K562 (cell line): Measurements from ENCODE around the gene DLG3. TPM values are rescaled to one million over a fixed set of nuclear protein-coding genes. Genes with fewer than 3 reads are reported as not detected.

Experiments
- ATAC-seq: fragments of 200-7000 bp; cut with Tn5 transposase; 3 replicates; pipeline ENCODE4 v1.9.1; 2020; ENCODE audit warnings: moderate library complexity
- BruUV-seq: library from RNA; stranded (reverse); fragments of 400-500 nt; replicated peaks from 2 replicates; lab custom pipeline; 2021; lab: Mats Ljungman, UMichigan
- CTCF ChIA-PET: fragments of 300-600 bp; formaldehyde crosslinking; extraction: SDS; loops from one replicate; lab custom pipeline; 2021; ENCODE audit warnings: low intra/inter-chr PET ratio; lab: Yijun Ruan, JAX
- POLR2A ChIA-PET: fragments of 300-600, 350-650 bp; sonication (Branson Sonifier 250); formaldehyde crosslinking; extraction: SDS; loops from one replicate; lab custom pipeline; 2021; ENCODE audit warnings: antibody characterized with exemption, inconsistent platforms; lab: Yijun Ruan, JAX
- DNase-seq, 4 experiments: peaks; one replicate each; pipeline versions ENCODE4 v3.0.0 to v3.0.0-alpha.2; 2011 to 2018; ENCODE audit warnings: low spot score in 3 of 4, mixed read lengths in 3 of 4; ENCODE audit errors: extremely low read depth in 1 of 4
- FAIRE-seq: peaks from 2 replicates; lab custom pipeline; 2011; peaks lifted over from hg19 to GRCh38; lab: Jason Lieb, UNC
- H2AFZ ChIP-seq: 2 replicates; pipeline ENCODE4 v1.6.0; 2011; ENCODE audit warnings: low read depth, low read length, control low read depth, inconsistent platforms
- H3K27ac ChIP-seq: fragments of 200-600 bp; 3 replicates; pipeline ENCODE4 v1.8.0; 2011; ENCODE audit warnings: low read depth, mild to moderate bottlenecking, control low read depth, inconsistent platforms, low read length, moderate library complexity, mixed read lengths; ENCODE audit errors: extremely low read depth
- H3K27me3 ChIP-seq, 2 experiments: fragments of 300-600 bp in 1 of 2; 2 replicates in 1 of 2; 3 replicates in 1 of 2; pipeline versions ENCODE4 v1.6.0 to v1.8.0; 2011; ENCODE audit warnings: inconsistent platforms in 2 of 2, low read length in 2 of 2, mild to moderate bottlenecking in 1 of 2, mixed read lengths in 1 of 2, moderate library complexity in 1 of 2; ENCODE audit not compliant: control insufficient read depth in 2 of 2, insufficient read depth in 2 of 2
- H3K36me3 ChIP-seq: fragments of 300-600 bp; 3 replicates; pipeline ENCODE4 v1.8.0; 2011; ENCODE audit warnings: mild to moderate bottlenecking, low read length, inconsistent platforms; ENCODE audit not compliant: control insufficient read depth, insufficient read depth
- H3K4me1 ChIP-seq, 2 experiments: fragments of 200-600 bp in 1 of 2; replicated peaks in 1 of 2; 2 replicates in 1 of 2; 3 replicates in 1 of 2; pipeline versions ENCODE4 v1.5.1 to v1.8.0; 2011; ENCODE audit warnings: inconsistent platforms in 2 of 2, low read length in 2 of 2, mild to moderate bottlenecking in 1 of 2, mixed read lengths in 1 of 2, moderate library complexity in 1 of 2; ENCODE audit not compliant: control insufficient read depth in 2 of 2, insufficient read depth in 2 of 2
- H3K4me2 ChIP-seq: 2 replicates; pipeline ENCODE4 v1.6.1; 2011; ENCODE audit warnings: low read length, control low read depth, inconsistent platforms, mixed read lengths; ENCODE audit not compliant: insufficient read depth
- H3K4me3 ChIP-seq: fragments of 200-600 bp; sonication (generic), shearing (Covaris generic); 2 replicates; pipeline ENCODE4 v1.5.1; 2016; ENCODE audit warnings: control low read depth, inconsistent platforms
- H3K79me2 ChIP-seq: fragments of 200-600 bp; 3 replicates; pipeline ENCODE4 v1.8.0; 2011; ENCODE audit warnings: low read length, inconsistent platforms; ENCODE audit not compliant: control insufficient read depth, insufficient read depth
- H3K9ac ChIP-seq, 2 experiments: 2 replicates each; pipeline versions ENCODE4 v1.6.0 to v1.6.1; 2011; ENCODE audit warnings: low read depth in 2 of 2, low read length in 2 of 2, control low read depth in 1 of 2, inconsistent platforms in 1 of 2, mild to moderate bottlenecking in 1 of 2, mixed read lengths in 1 of 2; ENCODE audit not compliant: insufficient read depth in 1 of 2
- H3K9me1 ChIP-seq: one replicate; pipeline ENCODE4 v1.6.0; 2011; ENCODE audit warnings: inconsistent platforms, mild to moderate bottlenecking, low read length, moderate library complexity; ENCODE audit not compliant: control insufficient read depth, insufficient read depth
- H3K9me3 ChIP-seq: replicated peaks from 2 replicates; pipeline ENCODE4 v1.5.1; 2011; ENCODE audit warnings: low read depth, low read length, inconsistent platforms; ENCODE audit not compliant: control insufficient read depth, insufficient read depth
- H4K20me1 ChIP-seq: replicated peaks from 2 replicates; pipeline ENCODE4 v1.6.1; 2011; ENCODE audit warnings: low read length, inconsistent platforms, mixed read lengths; ENCODE audit not compliant: control insufficient read depth, insufficient read depth
- CAMTA2 ChIP-seq: fragments of 250-450 bp; sonication (Bioruptor Pico); conservative IDR thresholded peaks from 2 replicates; pipeline ENCODE4 v1.5.1; 2022
- KLF16 ChIP-seq: IDR thresholded peaks from 2 replicates; pipeline ENCODE4 v1.6.1; 2016; ENCODE audit warnings: antibody characterized with exemption
- MAFK ChIP-seq: IDR thresholded peaks from 2 replicates; pipeline ENCODE4 v1.6.1; 2011; ENCODE audit warnings: low read length, improper control_type of control experiment
- MNT ChIP-seq, 2 experiments: fragments of 450-650 bp; conservative IDR thresholded peaks; 2 replicates each; pipeline ENCODE4 v1.6.1; 2017; ENCODE audit warnings: mild to moderate bottlenecking in 2 of 2, moderate library complexity in 2 of 2
- PHF20 ChIP-seq: fragments of 450-650 bp; IDR thresholded peaks from 2 replicates; pipeline ENCODE4 v1.6.1; 2018; ENCODE audit not compliant: partially characterized antibody
- ZNF134 ChIP-seq: fragments of 250-450 bp; sonication (Bioruptor Pico); conservative IDR thresholded peaks from 2 replicates; pipeline ENCODE4 v1.4.0; 2020
- ZNF175 ChIP-seq: fragments of 200-800 bp; sonication (Bioruptor generic); IDR thresholded peaks from 2 replicates; pipeline ENCODE4 v1.6.1; 2016; ENCODE audit warnings: low read depth, mild to moderate bottlenecking, missing genetic modification characterization, missing compliant biosample characterization
- ZNF224 ChIP-seq: sonication (generic); formaldehyde crosslinking; IDR thresholded peaks from 2 replicates; pipeline ENCODE4 v1.8.0; 2022; ENCODE audit warnings: mild to moderate bottlenecking, missing genetic modification reagents
- ZNF324 ChIP-seq: fragments of 250-450 bp; sonication (Bioruptor Pico); IDR thresholded peaks from 2 replicates; pipeline ENCODE4 v1.4.0; 2020; ENCODE audit warnings: mild to moderate bottlenecking
- WGBS: fragments of 100-300 bp; shearing (Covaris generic); methylation state at CpG from one replicate; pipeline ENCODE4 v1.1.6; 2016; ENCODE audit warnings: low coverage, mixed read lengths; ENCODE audit not compliant: insufficient coverage; ENCODE audit errors: missing lambda C conversion rate; 5-methylcytosine and 5-hydroxymethylcytosine counted together
- in situ Hi-C: fragments of 300-500 bp; cut with MboI; formaldehyde crosslinking; loops from 4 replicates; pipeline ENCODE4 v1.15.0; 2018; ENCODE audit warnings: inconsistent platforms, mixed read lengths
- intact Hi-C: fragments of 100-400 bp; cut with micrococcal nuclease; formaldehyde crosslinking; loops from 2 replicates; pipeline ENCODE4 v1.14.2; 2022
- polyA plus RNA-seq, 8 experiments: library from polyadenylated mRNA; depleted of rRNA in 4 of 8; stranded (reverse) in 5 of 8; unstranded in 3 of 8; fragments of >200 nt; fragmentation: Nextera tagmentation in 2 of 8; fragmentation: Illumina TruSeq in 1 of 8; extraction: Ambion mirVana in 2 of 8; extraction: Trizol in 1 of 8; gene quantifications; 2 replicates each; pipeline versions ENCODE4 v1.2.1 to v1.2.3, GENCODE V29; 2011 to 2014; ENCODE audit warnings: inconsistent platforms in 1 of 8, missing spikeins in 1 of 8
- total RNA-seq, 7 experiments: library from RNA; depleted of rRNA in 6 of 7; stranded (reverse); fragments of >200 nt in 6 of 7; fragmentation: Illumina TruSeq in 2 of 7; extraction: Trizol in 2 of 7; gene quantifications; 2 replicates each; pipeline versions ENCODE4 v1.2.1 to v1.2.3, GENCODE V29; 2011 to 2021; ENCODE audit warnings: low replicate concordance in 1 of 7

DLG3 gene
- total and polyA plus RNA-seq, 9 of the 15 experiments (the other 6 are each of a cell fraction or from before 2014, with no cell fraction given) = 3.1 to 15.7 (median 8.8) TPM

DNA sequence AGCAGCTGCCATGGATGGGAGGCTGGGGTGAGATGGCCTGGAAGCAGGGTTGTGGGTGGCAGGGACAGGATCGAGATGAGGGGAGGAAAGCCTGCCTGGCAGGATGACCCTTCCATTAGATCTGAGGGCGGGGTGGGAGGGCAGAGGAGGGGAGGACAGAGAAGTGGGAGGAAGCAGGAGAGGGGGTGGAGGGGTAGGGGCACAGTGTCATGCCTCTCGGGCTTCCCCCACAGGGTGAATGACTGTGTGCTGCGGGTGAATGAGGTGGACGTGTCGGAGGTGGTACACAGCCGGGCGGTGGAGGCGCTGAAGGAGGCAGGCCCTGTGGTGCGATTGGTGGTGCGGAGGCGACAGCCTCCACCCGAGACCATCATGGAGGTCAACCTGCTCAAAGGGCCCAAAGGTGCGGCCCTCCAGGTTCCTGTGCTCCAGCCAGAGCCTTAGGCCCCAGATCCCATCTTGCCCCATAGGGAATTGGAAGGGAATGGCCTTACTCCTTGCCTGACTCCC lies 4.9 kb downstream of the DLG3 start:
- FAIRE-seq = no peak
- no TSS peak for BruUV-seq
- TF ChIP-seq CAMTA2 (CRISPR knock-in tag) (no peak), ZNF324 (no peak), KLF16 (no peak), MNT (conservative IDR thresholded peaks at IDR 0.05) (no peak), PHF20 (no peak), MAFK (no peak), ZNF224 (no peak), ZNF134 (CRISPR knock-in tag) (no peak), ZNF175 (CRISPR knock-in tag) (no peak)
- TF ChIP-seq, all 486 proteins: peak for 0
- Histone ChIP-seq H3K27me3 (peaks cover 0 to 27% of the 10 kb centered on the region in 2 experiments; a peak in 2 of 5 replicates), H3K9me1 (no peaks in the 10 kb centered on the region), H4K20me1 (0 out of 2 replicates have a peak, but pooled peaks cover 6% of the 10 kb centered on the region), H3K27ac (no peak overlapping the region), H2AFZ (no peak overlapping the region), H3K9me3 (no peaks in the 10 kb centered on the region), H3K4me2 (no peak overlapping the region), H3K4me1 (peaks cover 0 to 11% of the 10 kb centered on the region in 2 experiments; a peak in 3 of 5 replicates), H3K4me3 (no peak overlapping the region), H3K79me2 (no peaks in the 10 kb centered on the region), H3K9ac (no peak overlapping the region), H3K36me3 (no peaks in the 10 kb centered on the region)
- DNase-seq = no peak
- CTCF ChIA-PET = no interaction called here
- no peak for ATAC-seq
- intact Hi-C loops = no loop called here
- in situ Hi-C loops = no loop called here
- WGBS = 19% methylated on average over 8 of the region's 14 CpGs
- POLR2A ChIA-PET = no interaction called here
